AML-193 (cell line): ENCODE measurements around the gene ARMC3.

Experiments used
- DNase-seq, 2 experiments: peaks; one replicate each; lab custom pipeline; 2025; lab: John Stamatoyannopoulos, UW

The ARMC3 gene

GRCh38 chr10:22993314-22993713 is 65.5 kb downstream of the ARMC3 start:
- DNase-seq: no peak

GRCh38 chr10:22997096-22997495 is 69.2 kb downstream of the ARMC3 start:
- no peak for DNase-seq

- no peak for DNase-seq
These were observed 70.2 kb downstream of the ARMC3 start for GRCh38 chr10:22998091-22998490.

- DNase-seq: no peak
These were observed 72.1 kb downstream of the ARMC3 start for GRCh38 chr10:22999942-23000341.

GRCh38 chr10:23001901-23002516 is 74.2 kb downstream of the ARMC3 start:
- no peak for DNase-seq

- DNase-seq: no peak
These were observed 77.3 kb downstream of the ARMC3 start for GRCh38 chr10:23005150-23005549.

- DNase-seq: no peak
These were observed 85.9 kb downstream of the ARMC3 start for GRCh38 chr10:23013581-23014335.

GRCh38 chr10:23015021-23015707 is 87.3 kb downstream of the ARMC3 start:
- no peak for DNase-seq

GRCh38 chr10:23016636-23017035 is 88.8 kb downstream of the ARMC3 start:
- no peak for DNase-seq

- no peak for DNase-seq
These were observed 91.8 kb downstream of the ARMC3 start for GRCh38 chr10:23019633-23020032.

GRCh38 chr10:23021430-23021829 is 93.6 kb downstream of the ARMC3 start:
- DNase-seq: no peak

- no peak for DNase-seq
These were observed 96.1 kb downstream of the ARMC3 start for GRCh38 chr10:23024002-23024401.

- no peak for DNase-seq
These were observed 103.5 kb downstream of the ARMC3 start for GRCh38 chr10:23031318-23031717.

GRCh38 chr10:23034790-23035189 is 106.9 kb downstream of the ARMC3 start:
- DNase-seq: no peak

- DNase-seq: no peak
These were observed 107.7 kb downstream of the ARMC3 start for GRCh38 chr10:23035569-23035968.

GRCh38 chr10:23037152-23037551 is 109.3 kb downstream of the ARMC3 start:
- DNase-seq: no peak

- DNase-seq: no peak
These were observed 109.7 kb downstream of the ARMC3 start for GRCh38 chr10:23037561-23037960.

GRCh38 chr10:23038172-23038571 is 110.3 kb downstream of the ARMC3 start:
- no peak for DNase-seq

GRCh38 chr10:23040002-23040401 is 112.1 kb downstream of the ARMC3 start:
- DNase-seq: no peak

- no peak for DNase-seq
These were observed 118.2 kb downstream of the ARMC3 start for GRCh38 chr10:23046027-23046426.

GRCh38 chr10:23047201-23048050 is 119.6 kb downstream of the ARMC3 start:
- DNase-seq: no peak

GRCh38 chr10:23048191-23048590 is 120.3 kb downstream of the ARMC3 start:
- DNase-seq: no peak
